Measurements from ENCODE around the gene MYRF.

MYRF gene

GRCh38 chr11:61769946-61770683 is 17.7 kb downstream of the MYRF start:
- DNase-seq, result no peak
- in situ Hi-C loops (cut with MboI; ENCODE audit: low pct_unique_long_range_greater_than_20kb, low sequenced_read_pairs), result no loop called here

GRCh38 chr11:61771195-61771894 is 18.9 kb downstream of the MYRF start:
- peak; percentile 43 for DNase-seq
- in situ Hi-C loops (cut with MboI; ENCODE audit: low pct_unique_long_range_greater_than_20kb, low sequenced_read_pairs), result no loop called here

- in situ Hi-C loops (cut with MboI; ENCODE audit: low pct_unique_long_range_greater_than_20kb, low sequenced_read_pairs), result no loop called here
- peak; percentile 44 for DNase-seq
Measured at GRCh38 chr11:61771985-61772455, 19.6 kb downstream of the MYRF start.

- in situ Hi-C loops (cut with MboI; ENCODE audit: low pct_unique_long_range_greater_than_20kb, low sequenced_read_pairs), result no loop called here
- no peak for DNase-seq
Measured at GRCh38 chr11:61773356-61773755, 20.9 kb downstream of the MYRF start.

- in situ Hi-C loops (cut with MboI; ENCODE audit: low pct_unique_long_range_greater_than_20kb, low sequenced_read_pairs), result no loop called here
- DNase-seq, result no peak
Measured at GRCh38 chr11:61773809-61774208, 21.4 kb downstream of the MYRF start.

- in situ Hi-C loops (cut with MboI; ENCODE audit: low pct_unique_long_range_greater_than_20kb, low sequenced_read_pairs), result no loop called here
- DNase-seq, result no peak
Measured at GRCh38 chr11:61774411-61774810, 22.0 kb downstream of the MYRF start.

GRCh38 chr11:61775106-61775505 is 22.7 kb downstream of the MYRF start:
- no peak for DNase-seq
- in situ Hi-C loops (cut with MboI; ENCODE audit: low pct_unique_long_range_greater_than_20kb, low sequenced_read_pairs), result no loop called here

- in situ Hi-C loops (cut with MboI; ENCODE audit: low pct_unique_long_range_greater_than_20kb, low sequenced_read_pairs), result no loop called here
Measured at GRCh38 chr11:61775606-61776554, 23.4 kb downstream of the MYRF start.

GRCh38 chr11:61776561-61777075 is 24.2 kb downstream of the MYRF start:
- DNase-seq, result peak; percentile 76
- in situ Hi-C loops (cut with MboI; ENCODE audit: low pct_unique_long_range_greater_than_20kb, low sequenced_read_pairs), result no loop called here

More at GRCh38 chr11:61775606-61776554, 23.4 kb downstream of the MYRF start:
- DNase-seq, result no peak

GRCh38 chr11:61777234-61778090 is 25.0 kb downstream of the MYRF start:
- no peak for DNase-seq
- in situ Hi-C loops (cut with MboI; ENCODE audit: low pct_unique_long_range_greater_than_20kb, low sequenced_read_pairs), result no loop called here

- in situ Hi-C loops (cut with MboI; ENCODE audit: low pct_unique_long_range_greater_than_20kb, low sequenced_read_pairs), result no loop called here
- DNase-seq, result no peak
Measured at GRCh38 chr11:61778357-61778886, 26.0 kb downstream of the MYRF start.

GRCh38 chr11:61778920-61779650 is 26.6 kb downstream of the MYRF start:
- in situ Hi-C loops (cut with MboI; ENCODE audit: low pct_unique_long_range_greater_than_20kb, low sequenced_read_pairs), result no loop called here
- DNase-seq, result no peak

GRCh38 chr11:61779666-61780525 is 27.5 kb downstream of the MYRF start:
- DNase-seq, result no peak
- in situ Hi-C loops (cut with MboI; ENCODE audit: low pct_unique_long_range_greater_than_20kb, low sequenced_read_pairs), result no loop called here

- in situ Hi-C loops (cut with MboI; ENCODE audit: low pct_unique_long_range_greater_than_20kb, low sequenced_read_pairs), result no loop called here
- DNase-seq, result no peak
Measured at GRCh38 chr11:61780581-61781162, 28.2 kb downstream of the MYRF start.

- in situ Hi-C loops (cut with MboI; ENCODE audit: low pct_unique_long_range_greater_than_20kb, low sequenced_read_pairs), result no loop called here
Measured at GRCh38 chr11:61781585-61781984, 29.1 kb downstream of the MYRF start.

GRCh38 chr11:61782299-61782698 is 29.9 kb downstream of the MYRF start:
- in situ Hi-C loops (cut with MboI; ENCODE audit: low pct_unique_long_range_greater_than_20kb, low sequenced_read_pairs), result no loop called here
- DNase-seq, result no peak

More at GRCh38 chr11:61781585-61781984, 29.1 kb downstream of the MYRF start:
- DNase-seq, result no peak
